Measurements from ENCODE around the gene CLCN5.

GRCh38 chrX:50000937-50001542, 78.6 kb downstream of the CLCN5 start:
- TF ChIP-seq, protein P1, sequence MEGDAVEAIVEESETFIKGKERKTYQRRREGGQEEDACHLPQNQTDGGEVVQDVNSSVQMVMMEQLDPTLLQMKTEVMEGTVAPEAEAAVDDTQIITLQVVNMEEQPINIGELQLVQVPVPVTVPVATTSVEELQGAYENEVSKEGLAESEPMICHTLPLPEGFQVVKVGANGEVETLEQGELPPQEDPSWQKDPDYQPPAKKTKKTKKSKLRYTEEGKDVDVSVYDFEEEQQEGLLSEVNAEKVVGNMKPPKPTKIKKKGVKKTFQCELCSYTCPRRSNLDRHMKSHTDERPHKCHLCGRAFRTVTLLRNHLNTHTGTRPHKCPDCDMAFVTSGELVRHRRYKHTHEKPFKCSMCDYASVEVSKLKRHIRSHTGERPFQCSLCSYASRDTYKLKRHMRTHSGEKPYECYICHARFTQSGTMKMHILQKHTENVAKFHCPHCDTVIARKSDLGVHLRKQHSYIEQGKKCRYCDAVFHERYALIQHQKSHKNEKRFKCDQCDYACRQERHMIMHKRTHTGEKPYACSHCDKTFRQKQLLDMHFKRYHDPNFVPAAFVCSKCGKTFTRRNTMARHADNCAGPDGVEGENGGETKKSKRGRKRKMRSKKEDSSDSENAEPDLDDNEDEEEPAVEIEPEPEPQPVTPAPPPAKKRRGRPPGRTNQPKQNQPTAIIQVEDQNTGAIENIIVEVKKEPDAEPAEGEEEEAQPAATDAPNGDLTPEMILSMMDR (IDR thresholded peaks at IDR 0.05) = no peak
- TF ChIP-seq POLR2A (IDR thresholded peaks at IDR 0.05) = no peak
- no peak for TF ChIP-seq POLR2AphosphoS5 (IDR thresholded peaks at IDR 0.05)

Measured in prostate gland (tissue), 2 donors.